HL-60/S4 treated with retinoic acid at 250 ng/mL for 4 days and 3 days (cell line): ENCODE data around the gene TNFRSF1B.

Source experiments
- in situ Hi-C: fragments of 300-500 bp; cut with MboI; formaldehyde crosslinking; loops from 2 replicates; pipeline ENCODE4 v1.7.0; 2022; ENCODE audit warnings: low sequenced_read_pairs

TNFRSF1B gene

GRCh38 chr1:12173631-12174121 lies 6.9 kb downstream of the TNFRSF1B start:
- in situ Hi-C loops = no loop called here

- in situ Hi-C loops = no loop called here
Measured at GRCh38 chr1:12174924-12175810, 8.4 kb downstream of the TNFRSF1B start.

GRCh38 chr1:12176298-12177118 lies 9.7 kb downstream of the TNFRSF1B start:
- in situ Hi-C loops = no loop called here

GRCh38 chr1:12177156-12177998 lies 10.6 kb downstream of the TNFRSF1B start:
- in situ Hi-C loops = no loop called here

GRCh38 chr1:12177999-12178441 lies 11.2 kb downstream of the TNFRSF1B start:
- in situ Hi-C loops = no loop called here

GRCh38 chr1:12178511-12178910 lies 11.7 kb downstream of the TNFRSF1B start:
- in situ Hi-C loops = no loop called here

- in situ Hi-C loops = no loop called here
Measured at GRCh38 chr1:12179111-12179519, 12.3 kb downstream of the TNFRSF1B start.

- in situ Hi-C loops = no loop called here
Measured at GRCh38 chr1:12179676-12180075, 12.9 kb downstream of the TNFRSF1B start.

GRCh38 chr1:12180315-12180714 lies 13.5 kb downstream of the TNFRSF1B start:
- in situ Hi-C loops = no loop called here

GRCh38 chr1:12180903-12181302 lies 14.1 kb downstream of the TNFRSF1B start:
- in situ Hi-C loops = no loop called here

- in situ Hi-C loops = no loop called here
Measured at GRCh38 chr1:12181568-12181967, 14.8 kb downstream of the TNFRSF1B start.

GRCh38 chr1:12182410-12182984 lies 15.7 kb downstream of the TNFRSF1B start:
- in situ Hi-C loops = no loop called here

- in situ Hi-C loops = no loop called here
Measured at GRCh38 chr1:12183095-12183794, 16.5 kb downstream of the TNFRSF1B start.

- in situ Hi-C loops = no loop called here
Measured at GRCh38 chr1:12184008-12184681, 17.4 kb downstream of the TNFRSF1B start.

GRCh38 chr1:12185036-12185917 lies 18.5 kb downstream of the TNFRSF1B start:
- in situ Hi-C loops = no loop called here

- in situ Hi-C loops = no loop called here
Measured at GRCh38 chr1:12185918-12186678, 19.3 kb downstream of the TNFRSF1B start.

- in situ Hi-C loops = no loop called here
Measured at GRCh38 chr1:12186679-12186985, 19.8 kb downstream of the TNFRSF1B start.

- in situ Hi-C loops = no loop called here
Measured at GRCh38 chr1:12188115-12188514, 21.3 kb downstream of the TNFRSF1B start.
